Astrocyte of the spinal cord (primary cell): ENCODE results near the gene WDR83.
"Not testable (repeated sequence)": the region's sequence is repeated elsewhere in the genome, so short reads cannot be mapped to it uniquely, and the experiment has no call there.

Source experiments
- DNase-seq: peaks from one replicate; pipeline ENCODE4 v3.0.0; 2011; ENCODE audit warnings: low read depth, low spot score
- H3K4me3 ChIP-seq: 2 replicates; pipeline ENCODE4 v1.5.1; 2011; ENCODE audit warnings: low read depth, mild to moderate bottlenecking, low read length, moderate library complexity
- CTCF ChIP-seq: IDR thresholded peaks from 2 replicates; pipeline ENCODE4 v1.5.1; 2012; ENCODE audit warnings: low read depth, mild to moderate bottlenecking, low read length, inconsistent platforms
- in situ Hi-C: cut with HindIII; loops from 2 replicates; pipeline ENCODE4 v1.10.0; 2017; ENCODE audit warnings: low sequenced_read_pairs

WDR83 gene

GRCh38 chr19:12629215-12629614 lies 37.4 kb upstream of the WDR83 start:
- DNase-seq, result no peak
- in situ Hi-C loops, result no loop called here
- TF ChIP-seq CTCF, result no peak
- H3K4me3 ChIP-seq, result no peak overlapping the region

- no peak overlapping the region for H3K4me3 ChIP-seq
- no peak for DNase-seq
- in situ Hi-C loops, result no loop called here
- TF ChIP-seq CTCF, result no peak
Observed at GRCh38 chr19:12636631-12637030, 30.0 kb upstream of the WDR83 start.

- H3K4me3 ChIP-seq, result no peak overlapping the region
- no peak for DNase-seq
- no peak for TF ChIP-seq CTCF
- in situ Hi-C loops, result no loop called here
Observed at GRCh38 chr19:12638611-12639182, 27.9 kb upstream of the WDR83 start.

- peak; percentile 76 for TF ChIP-seq CTCF
- H3K4me3 ChIP-seq, result no peak overlapping the region
- in situ Hi-C loops, result no loop called here
- DNase-seq, result peak; percentile 71
Observed at GRCh38 chr19:12639901-12640613, 26.6 kb upstream of the WDR83 start.

- H3K4me3 ChIP-seq, result no peak overlapping the region
Observed at GRCh38 chr19:12641456-12641855, 25.2 kb upstream of the WDR83 start.

GRCh38 chr19:12642506-12642905 lies 24.1 kb upstream of the WDR83 start:
- H3K4me3 ChIP-seq, result no peak overlapping the region
- TF ChIP-seq CTCF, result no peak
- in situ Hi-C loops, result no loop called here
- DNase-seq, result no peak

More at GRCh38 chr19:12641456-12641855, 25.2 kb upstream of the WDR83 start:
- no peak for TF ChIP-seq CTCF
- DNase-seq, result no peak
- in situ Hi-C loops, result no loop called here

- DNase-seq, H3K4me3 ChIP-seq, in situ Hi-C loops: not testable (repeated sequence)
Observed at GRCh38 chr19:12643716-12644115, 22.9 kb upstream of the WDR83 start.
